OCI-LY7 (cell line): ENCODE measurements around the gene GABPB1.
A peak's percentile ranks its signal among the peaks of the same experiment; 100 is the strongest.

ENCODE experiments used
- CTCF ChIP-seq: fragments of 200-600 bp; sonication (generic); conservative IDR thresholded peaks from 2 replicates; pipeline ENCODE4 v1.5.1; 2014; ENCODE audit warnings: mild to moderate bottlenecking, antibody characterized with exemption, low read length, moderate library complexity, mixed read lengths
- EZH2phosphoT487 ChIP-seq: fragments of 200-600 bp; sonication (generic); IDR thresholded peaks from 2 replicates; pipeline ENCODE4 v1.6.1; 2018; ENCODE audit warnings: low read depth, borderline replicate concordance, mild to moderate bottlenecking, mixed run types, antibody characterized with exemption, low read length, moderate library complexity, mixed read lengths

- 0 out of 2 replicates have a peak, but pooled peaks have one; percentile 12 for TF ChIP-seq CTCF
- TF ChIP-seq EZH2phosphoT487: no peak
Observed at GRCh38 chr15:50261981-50262380, 93.0 kb downstream of the GABPB1 start.
